GM21447 (cell line): ENCODE measurements around the gene TOR1B.

ENCODE experiments used
- ATAC-seq: cut with Tn5 transposase; IDR thresholded peaks from one replicate; pipeline ENCODE4 v1.9.1; 2021; ENCODE audit not compliant: unreplicated experiment

TOR1B gene

DNA sequence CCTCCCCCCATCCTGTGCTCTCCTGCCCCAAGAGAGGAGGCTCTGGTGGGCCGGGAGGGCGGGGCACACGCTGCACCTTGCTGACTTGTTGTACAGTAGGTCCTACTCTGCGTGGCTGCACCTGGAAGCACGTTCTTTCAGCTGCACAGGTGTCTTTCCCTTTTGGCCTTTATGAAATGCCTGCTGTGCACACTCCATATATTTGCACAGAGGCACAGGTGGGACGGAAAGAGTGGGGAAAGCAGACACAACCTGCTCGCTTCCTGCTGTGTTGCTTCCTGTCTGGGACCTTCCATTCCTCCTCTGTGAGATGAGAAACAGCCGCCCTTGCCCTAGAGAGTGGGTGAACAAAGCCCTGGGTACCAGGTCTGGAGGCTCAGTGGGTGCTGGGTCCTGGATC lies 37.0 kb downstream of the TOR1B start:
- ATAC-seq: no peak

- no peak for ATAC-seq
Observed at GRCh38 chr9:129841071-129841470, 38.1 kb downstream of the TOR1B start.

DNA sequence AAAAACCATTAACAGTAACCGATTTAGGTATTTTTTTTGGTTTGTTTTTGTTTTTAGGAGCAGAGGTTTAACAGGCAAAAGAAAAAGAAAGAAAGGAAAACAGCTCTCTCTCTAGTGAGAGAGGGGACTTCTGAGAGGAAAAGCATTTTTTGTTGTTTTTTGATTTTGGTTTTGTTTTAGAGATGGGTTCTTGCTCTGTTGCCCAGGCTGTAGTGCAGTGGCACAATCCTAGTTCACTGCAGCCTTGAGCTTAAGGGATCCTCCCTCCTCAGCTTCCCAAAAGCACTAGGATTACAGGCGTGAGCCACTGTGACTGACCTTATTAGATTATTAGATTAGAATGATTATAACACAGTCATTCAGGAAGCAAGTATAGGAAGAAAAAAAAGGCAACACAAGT lies 42.4 kb downstream of the TOR1B start:
- no peak for ATAC-seq

GRCh38 chr9:129848712-129849441 lies 45.9 kb downstream of the TOR1B start:
- no peak for ATAC-seq

- no peak for ATAC-seq
Observed at GRCh38 chr9:129849901-129850300, 46.9 kb downstream of the TOR1B start.

DNA sequence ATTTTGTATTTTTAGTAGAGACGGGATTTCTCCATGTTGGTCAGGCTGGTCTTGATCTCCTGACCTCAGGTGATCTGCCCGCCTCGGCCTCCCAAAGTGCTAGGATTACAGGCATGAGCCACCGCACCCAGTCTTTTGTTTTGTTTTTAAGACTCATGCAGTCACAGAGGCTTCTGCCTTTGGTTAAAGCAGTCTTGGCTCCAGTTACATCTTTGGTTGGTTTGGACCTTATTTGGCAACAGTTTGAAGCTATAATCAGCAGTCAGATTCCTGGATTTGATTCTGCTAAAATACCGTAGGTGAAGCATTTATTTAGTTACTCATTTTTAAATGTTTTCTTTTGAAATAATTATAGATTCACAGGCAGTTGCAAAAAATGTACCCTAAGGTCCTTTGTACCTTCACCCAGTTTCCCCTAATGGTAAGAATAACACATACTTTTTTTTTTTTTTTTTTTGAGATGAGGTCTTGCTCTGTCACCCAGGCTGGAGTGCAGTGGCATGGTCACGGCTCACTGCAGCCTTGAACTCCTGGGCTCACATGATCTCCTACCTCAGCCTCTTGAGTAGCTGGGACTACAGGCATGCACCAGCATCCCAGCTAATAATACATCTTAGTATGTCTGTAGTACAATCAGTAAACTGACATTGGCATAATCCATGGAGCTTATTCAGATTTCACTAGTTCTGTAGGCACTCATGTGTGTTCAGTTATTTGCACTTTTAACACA lies 48.0 kb downstream of the TOR1B start:
- no peak for ATAC-seq

DNA sequence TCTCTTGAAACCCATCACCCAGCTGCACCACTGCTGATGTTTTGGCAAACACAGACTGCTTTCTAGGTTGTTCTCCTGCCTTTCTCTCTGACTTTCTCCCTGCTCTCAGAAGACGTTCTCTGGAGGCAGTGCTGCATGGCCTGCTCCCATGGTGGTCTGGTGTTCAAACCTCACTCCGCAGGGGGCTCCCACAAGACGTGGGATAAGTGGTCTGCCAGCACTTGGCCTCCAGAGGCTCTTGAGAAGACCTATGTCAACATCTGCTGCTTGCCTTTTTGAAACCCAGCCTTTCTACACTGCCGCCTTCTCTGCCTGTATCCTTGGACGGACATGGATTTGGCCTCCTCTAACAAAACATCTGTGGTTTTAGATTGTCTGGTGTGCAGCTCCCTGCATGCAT lies 48.8 kb downstream of the TOR1B start:
- no peak for ATAC-seq

DNA sequence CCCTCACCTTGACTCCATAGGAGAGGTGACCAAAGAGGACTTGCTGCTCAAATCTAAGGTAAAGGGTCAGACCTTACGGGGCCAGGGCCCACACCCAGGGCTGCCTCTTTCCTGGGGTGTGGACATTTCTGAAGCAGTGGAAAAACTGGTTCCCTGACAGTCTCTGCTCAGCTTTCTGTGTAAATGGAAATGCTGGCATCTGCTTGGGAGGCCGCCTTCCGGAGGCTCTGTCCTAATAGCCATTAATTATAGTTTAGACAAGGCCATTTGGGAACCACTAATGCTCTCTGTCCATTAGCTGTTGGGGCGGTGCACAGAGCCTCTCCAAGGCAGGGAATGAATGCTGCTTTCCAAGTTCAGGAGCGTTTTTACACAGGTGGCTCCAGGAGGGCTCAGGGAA lies 49.6 kb downstream of the TOR1B start:
- no peak for ATAC-seq

DNA sequence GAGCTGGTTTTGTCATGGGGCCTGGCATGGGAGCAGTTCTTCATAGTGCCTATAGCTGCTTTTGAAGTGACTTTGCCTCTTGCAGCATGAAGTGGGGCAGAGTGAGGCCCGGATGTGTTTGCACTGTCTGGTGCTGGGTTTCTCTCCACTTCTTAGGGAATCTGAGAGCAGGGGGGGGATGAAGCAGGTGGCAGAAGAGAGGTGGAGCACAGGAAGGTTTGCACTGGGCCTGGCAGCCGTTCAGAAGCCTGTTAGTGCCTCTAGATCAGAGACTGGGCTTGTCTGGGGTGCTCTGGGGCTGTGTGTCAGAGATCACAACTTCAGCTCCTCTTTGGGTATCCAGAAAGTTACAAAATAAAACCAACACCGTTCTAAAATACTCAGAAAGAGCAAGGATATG lies 50.6 kb downstream of the TOR1B start:
- no peak for ATAC-seq

DNA sequence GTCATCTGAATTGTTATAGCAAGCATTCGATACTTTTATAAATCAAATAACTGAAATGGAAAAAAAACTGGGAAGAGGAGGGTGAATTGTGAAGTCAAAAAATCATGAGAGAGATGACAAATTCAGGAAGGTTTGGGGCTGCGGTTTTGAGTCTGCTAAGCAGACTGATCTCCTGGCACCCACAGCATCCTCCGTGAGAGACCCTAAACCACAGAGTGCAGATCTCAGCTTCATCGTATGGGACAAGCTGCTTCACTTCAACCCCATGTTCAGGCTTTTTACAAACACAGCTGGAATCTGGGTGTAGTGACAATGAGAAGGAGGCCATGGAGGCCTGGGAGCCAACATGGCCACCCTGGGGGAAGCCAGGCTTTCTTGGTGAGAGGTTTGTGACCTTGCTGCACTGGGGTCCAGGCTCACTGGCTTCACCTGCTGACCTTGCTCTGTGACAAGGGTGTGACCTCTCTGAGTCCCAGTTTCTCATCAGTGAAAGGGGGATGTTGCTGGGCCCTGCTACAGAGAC lies 51.7 kb downstream of the TOR1B start:
- no peak for ATAC-seq

DNA sequence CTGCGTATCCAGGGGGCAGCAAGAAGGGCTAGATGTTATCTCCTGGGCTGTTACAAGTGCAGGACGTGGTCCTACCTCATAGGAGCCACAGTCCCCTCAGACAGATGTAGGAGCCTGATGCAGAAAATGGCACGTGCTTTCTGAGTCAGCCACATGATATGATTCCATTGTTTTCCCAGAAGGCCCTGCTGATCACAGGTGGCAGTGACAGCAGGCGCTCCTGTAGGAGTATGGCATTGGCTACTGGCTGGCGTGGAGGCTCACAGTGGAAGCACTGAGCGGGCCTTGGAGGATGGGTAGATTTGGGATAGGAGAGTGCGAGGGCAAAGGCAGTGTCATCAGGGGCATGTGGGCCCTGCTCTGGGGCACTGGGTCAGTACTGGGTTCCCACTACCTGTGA lies 54.2 kb downstream of the TOR1B start:
- no peak for ATAC-seq

DNA sequence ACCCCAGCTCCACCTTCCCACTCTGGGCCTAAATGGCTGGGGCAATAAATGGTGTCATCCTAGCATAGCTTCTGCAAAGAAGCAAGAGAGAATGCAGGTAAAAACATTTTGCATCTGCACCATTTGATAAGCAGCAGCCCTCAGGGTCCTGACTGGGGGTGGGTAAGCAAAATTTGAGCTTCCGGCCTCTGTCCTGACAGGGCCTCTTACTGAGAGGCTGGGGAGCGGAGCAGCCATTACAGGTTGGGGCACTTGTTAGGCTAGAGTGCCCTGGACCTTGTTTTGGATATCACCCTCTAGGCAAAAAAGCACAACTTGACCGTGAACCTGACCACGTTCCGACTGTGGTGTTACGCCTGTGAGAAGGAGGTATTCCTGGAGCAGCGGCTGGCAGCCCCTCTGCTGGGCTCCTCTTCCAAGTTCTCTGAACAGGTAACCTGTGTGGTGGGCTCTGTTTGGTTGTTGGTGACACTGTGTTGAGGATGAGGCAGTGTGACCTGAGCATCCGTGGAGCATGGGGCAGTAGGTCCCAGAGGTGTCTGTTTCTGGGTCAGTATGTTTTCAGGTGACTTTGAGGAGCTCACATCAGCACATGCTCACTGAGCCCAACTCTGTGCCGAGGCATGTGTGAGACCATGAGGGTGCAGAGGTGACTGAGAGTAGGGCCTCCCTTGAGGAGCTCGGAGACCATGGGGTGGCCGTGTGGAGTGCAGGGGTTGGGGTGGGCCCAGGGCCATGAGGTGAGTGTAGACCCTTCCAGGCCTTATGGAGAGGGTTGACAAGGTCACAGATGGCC lies 55.4 kb downstream of the TOR1B start:
- no peak for ATAC-seq
